HG02852 (cell line): ENCODE data around the gene ABCC4.

Experiments used
- ATAC-seq: cut with Tn5 transposase; IDR thresholded peaks from one replicate; pipeline ENCODE4 v1.9.1; 2021; ENCODE audit warnings: mild to moderate bottlenecking, moderate library complexity; ENCODE audit not compliant: unreplicated experiment

The ABCC4 gene

DNA sequence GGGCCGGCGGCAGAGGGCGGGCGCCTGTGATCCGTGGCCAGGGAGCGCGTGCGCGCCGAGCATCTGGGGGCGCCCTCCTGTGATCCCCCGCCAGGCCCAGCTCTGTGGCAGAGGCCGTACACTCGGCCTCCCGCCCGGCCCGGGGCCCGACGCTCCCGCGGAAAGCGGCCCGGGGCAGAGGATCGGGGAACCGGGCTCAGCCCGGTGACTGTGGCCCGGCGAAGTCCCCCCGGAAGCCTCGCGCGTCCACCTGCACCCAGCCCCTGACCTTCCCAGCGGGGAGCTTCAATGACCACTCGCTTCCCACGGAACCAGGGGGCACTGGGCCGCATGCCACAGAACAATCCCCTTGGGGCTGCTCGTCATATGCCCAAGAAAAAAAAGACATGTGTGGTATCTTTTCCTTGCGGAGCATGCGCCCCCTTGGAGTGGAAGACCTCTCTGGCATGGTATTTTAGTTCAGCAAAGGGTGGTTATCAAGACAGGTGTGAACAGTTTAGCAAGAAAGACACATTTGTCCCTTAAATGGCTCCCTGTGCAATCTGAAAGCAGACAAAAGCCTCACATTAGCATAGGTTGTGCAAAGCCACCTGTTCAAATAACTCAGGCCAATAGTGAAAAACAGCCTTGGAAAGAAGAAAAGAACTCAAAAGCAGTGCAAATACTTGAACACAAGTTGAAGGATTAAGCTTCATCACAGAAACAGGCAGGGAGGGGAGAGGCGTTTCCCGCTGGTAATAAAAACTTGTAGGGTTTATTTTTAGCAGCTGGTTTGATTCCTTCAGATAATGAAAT is 298.0 kb downstream of the ABCC4 start:
- ATAC-seq: no peak

DNA sequence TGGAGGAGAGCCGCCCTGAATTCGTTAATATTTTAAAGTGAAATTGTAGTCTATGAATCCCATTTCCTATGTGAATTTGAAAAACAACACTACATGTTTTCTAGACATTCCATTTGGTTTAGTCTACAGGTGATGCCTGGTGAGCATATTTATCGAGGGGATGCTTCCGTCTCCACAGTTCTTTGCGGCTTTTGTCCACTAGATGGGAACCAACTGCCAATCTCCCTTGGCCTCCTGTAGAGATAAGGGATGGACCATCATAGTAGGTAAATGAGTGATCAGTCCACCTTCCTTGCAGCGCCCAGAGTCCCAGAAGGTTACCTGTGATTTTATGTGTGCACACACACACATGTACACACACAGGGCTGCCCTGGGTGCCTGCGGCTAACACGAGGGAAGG is 299.1 kb downstream of the ABCC4 start:
- no peak for ATAC-seq

DNA sequence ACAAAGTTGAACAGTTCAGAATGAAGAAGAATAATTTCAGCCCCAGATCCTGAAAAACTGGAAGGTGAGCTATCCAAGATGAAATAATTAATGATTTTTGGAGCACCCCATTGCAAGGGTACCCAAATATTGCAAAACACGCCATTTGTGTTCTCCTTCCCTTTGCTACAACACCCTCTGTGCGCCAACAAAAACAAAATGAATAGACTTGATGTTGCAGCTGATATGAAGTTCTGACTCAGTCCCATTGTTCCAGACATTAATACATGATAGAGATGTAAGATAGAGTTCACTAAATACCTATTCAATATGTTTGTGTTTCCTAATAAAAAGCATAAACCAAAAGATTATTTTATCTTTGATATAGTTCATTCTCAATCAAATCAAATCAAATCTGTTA is 301.4 kb downstream of the ABCC4 start:
- ATAC-seq: no peak

DNA sequence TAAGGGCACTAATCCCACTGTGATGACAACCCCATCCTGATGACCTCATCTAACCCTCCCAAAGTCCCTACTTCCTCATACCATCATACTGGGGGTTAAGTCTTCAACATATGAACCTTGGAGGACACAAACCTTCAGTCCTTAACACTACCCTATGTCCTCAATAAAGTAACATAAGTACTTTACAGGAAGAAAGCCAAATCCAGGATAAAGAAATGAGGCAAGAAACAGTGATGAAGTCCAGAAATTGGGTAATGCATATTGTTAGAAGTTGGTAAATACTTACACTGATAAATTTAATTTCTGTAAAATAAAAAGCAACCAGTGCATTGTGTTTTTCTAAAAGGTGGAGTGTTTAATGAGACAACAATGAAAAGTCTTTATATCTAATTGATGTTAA is 304.1 kb downstream of the ABCC4 start:
- ATAC-seq: no peak

DNA sequence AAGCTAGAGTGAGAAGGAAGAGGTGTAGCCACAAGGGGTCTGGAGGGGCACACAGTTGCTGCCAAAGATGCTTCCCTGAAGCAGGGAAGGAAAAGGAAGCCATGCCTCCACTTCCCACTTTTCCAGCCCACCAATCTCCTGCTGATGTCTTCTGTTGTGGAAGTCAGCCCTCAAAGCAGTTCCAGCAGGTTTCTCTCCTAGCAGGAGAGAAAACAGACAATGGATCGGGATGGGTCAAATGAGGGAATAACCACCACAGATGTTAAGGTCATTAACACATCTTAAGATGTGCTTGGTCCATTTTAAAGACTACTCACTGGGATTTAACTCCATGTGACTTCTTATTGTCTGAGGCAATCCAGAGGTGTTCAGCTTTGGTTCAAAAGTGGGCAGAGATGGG is 304.8 kb downstream of the ABCC4 start:
- no peak for ATAC-seq

DNA sequence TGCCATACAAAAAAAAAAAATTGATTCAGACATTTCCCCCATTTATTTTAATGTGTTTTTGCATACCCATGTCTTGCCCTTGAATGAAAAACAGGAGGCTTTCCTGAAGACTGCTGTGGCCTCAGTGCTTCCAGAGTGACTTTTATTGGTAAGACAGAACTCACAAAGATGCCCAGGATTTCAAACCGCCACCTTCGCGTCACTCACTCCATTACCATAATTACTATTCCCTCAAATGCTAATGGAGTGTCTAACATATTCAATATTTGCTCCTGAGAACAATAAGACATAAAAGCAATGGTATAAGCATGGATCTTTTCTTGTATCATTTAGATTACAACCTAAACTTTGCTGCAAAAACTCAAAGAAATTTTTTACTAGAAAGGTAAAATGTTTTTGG is 306.7 kb downstream of the ABCC4 start:
- no peak for ATAC-seq

DNA sequence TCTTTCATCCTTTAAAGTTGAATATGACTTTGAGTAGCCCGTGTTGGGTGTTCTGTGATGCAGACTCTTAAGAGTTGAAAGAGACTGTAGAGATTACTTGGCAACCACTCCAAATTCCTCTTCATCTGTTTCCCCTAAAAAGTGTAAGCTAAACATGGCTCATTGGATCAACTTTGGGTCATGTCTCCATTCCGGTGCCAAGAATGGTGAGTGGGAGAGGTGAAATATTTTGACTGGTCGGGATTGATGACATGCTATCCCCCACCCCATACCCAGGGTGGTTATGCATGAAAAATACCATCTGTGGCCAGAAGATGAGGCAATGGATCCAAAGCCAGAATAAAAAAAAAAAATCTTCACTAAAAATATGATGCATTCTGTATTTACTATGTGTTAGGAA is 307.6 kb downstream of the ABCC4 start:
- no peak for ATAC-seq

DNA sequence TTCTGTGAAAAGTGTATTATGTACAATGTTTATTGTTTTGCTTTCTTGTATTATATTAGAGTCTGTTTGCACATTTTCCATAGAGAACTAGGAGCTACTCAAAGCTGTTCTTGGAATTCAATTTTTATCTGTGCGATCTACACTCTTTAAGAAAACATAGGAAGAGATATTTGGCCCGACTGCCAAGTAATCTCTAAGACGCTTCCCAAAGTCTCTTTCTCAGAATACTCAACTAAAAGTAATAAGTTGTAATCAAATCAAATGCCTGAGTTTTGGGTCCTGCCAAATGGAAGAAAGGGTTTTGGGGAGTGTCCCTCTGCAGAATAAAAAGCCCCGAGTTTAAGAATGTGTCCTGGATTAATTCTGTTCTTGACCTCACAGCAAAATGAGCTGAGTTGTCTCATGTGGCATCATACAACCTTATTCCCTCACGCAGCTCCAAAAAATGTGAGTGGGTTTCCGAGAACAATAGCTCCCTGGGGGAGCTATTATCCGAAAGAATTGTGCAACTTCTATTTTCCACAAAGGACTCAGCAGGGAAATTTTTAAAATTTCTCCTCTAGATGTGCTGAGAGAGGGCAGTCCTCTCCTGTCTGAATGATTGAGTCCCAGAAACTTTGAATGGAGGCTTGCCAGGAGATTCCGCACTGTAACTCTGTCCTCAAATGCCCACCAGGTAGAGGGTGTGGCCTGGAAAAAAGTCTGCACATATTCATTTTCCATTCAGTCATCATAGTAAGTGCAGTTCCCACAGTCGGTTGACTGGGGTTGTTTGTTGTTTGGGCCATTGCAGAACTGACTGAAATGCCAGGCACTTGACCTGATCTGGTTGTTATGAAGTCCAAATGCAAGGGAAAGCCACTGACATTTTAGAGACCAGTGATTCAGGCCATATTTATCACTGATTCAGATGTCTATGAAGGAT is 309.0 kb downstream of the ABCC4 start:
- no peak for ATAC-seq

DNA sequence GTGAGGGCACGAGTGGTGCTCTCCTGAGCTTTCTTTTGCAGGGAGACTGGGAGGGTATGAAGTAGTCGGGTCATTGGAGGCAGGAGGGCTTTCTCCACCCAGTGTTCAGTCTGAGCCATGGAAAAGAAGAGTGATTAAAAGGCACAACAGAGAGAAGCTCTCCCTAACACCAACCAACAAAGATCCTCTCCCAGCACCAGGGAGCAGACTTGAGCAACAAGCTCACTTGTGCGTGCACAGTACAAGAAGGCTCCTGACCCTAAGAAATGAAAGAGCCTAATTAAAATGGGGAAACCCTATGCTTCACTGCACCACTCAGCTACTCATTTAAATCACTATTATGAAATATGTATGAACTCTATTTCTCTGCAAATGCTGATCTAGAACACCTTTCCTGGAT is 312.6 kb downstream of the ABCC4 start:
- no peak for ATAC-seq

DNA sequence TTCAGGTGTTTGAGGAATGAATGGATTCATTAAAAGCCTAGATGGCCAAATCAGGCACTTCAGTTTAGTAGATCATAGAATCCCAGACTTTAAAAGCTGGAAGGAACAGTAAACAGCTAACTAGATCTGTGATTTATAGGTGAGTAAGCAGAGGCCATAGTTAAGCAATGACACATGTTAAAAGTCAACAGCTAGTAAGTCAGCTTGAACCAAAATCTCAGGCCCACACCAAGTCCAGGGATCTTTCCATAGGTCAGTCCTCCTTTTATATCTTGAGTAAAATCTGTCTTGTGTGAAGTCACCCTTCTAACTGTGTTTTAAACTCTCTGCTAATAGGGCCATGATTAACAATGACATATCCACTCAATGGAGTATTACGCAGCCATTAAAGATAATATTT is 313.4 kb downstream of the ABCC4 start:
- no peak for ATAC-seq

DNA sequence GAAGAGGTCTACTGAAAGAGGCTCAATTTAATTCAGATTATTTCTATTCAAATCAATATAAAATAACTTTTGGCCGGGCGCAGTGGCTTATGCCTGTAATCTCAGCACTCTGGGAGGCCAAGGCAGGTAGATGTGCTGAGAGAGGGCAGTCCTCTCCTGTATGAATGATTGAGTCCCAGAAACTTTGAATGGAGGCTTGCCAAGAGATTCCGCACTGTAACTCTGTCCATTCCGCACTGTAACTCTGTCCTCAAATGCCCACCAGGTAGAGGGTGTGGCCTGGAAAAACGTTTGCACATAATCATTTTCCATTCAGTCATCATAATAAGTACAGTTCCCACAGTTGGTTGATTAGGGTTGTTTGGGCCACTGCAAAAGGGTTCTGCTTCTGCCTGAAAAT is 314.2 kb downstream of the ABCC4 start:
- ATAC-seq: no peak

DNA sequence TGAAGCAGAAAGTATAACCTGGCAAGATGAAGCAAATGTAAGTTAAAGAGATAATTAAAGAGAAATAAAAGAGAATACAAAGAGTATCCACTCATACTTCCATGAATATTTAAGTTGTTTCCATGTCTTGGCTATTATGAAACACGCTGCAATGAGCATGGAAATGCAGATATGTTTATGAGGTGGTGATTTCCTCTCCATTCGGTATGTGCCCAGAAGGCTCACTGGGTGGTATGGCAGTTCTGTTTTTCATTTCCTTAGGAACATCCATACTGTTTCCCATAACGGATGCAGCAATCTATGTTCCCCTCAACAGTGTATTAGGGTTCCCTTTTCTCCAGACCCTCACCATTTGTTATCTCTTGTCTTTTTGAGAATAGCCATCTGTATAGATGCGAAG is 316.3 kb downstream of the ABCC4 start:
- no peak for ATAC-seq

DNA sequence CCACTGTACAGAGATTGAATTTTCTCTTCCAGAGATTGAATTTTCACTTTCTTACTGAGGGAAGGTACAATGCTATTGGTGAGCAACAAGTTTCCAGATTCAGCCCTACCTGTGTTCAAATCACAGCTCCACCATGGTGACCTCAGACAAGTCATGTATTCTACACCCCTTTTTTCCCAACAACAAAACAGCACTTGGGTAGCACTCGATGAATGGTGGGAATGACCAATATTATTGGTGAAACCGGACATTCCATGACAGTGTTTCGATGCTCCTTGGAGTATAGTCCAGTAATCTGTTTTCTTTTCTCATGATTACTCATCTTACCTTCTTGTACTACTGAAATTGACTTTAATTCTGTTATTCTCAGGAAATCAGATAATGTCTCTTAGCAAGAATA is 322.7 kb downstream of the ABCC4 start:
- no peak for ATAC-seq

DNA sequence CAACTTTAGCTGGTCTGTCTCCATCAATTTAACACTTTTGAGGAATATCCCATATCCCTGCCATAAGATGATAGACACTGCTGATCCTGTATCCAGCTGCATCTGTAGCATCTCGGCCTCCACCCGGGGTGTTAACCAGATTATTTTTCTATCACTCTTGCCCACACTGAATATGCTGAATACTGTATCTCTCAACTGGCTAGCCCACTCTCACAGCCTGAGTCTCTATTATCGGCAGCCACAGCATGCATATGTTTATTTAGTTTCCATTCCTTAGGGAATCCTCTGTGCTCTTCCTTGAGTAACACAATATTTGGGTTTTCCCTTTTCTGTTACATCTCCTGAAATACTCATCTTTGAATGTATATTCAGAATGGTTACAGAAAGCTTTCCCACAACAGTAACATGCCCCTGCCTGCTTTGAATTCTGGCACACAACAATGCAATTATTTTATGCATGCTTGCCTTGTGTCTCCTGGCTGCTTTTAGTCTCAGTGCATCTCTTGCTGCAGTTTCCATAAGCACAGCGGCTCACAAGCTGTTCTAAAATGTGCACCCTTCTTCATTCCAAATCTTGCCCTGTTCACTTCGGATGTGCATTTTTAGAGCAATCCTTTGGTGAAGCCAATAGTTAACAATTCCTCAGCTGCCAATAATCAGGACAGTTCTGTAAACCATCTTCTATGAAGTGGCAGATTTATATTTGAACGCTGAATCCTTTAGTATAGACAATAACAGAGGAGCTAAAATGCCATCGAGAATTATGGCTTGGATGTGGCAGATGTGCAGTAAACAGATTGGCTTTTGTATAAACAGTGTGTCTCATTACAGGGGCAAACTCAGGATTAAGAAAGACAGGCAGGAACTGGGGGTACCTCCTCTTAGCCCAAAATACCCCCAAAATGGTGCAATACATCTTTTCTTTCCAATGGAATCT is 327.0 kb downstream of the ABCC4 start:
- no peak for ATAC-seq

DNA sequence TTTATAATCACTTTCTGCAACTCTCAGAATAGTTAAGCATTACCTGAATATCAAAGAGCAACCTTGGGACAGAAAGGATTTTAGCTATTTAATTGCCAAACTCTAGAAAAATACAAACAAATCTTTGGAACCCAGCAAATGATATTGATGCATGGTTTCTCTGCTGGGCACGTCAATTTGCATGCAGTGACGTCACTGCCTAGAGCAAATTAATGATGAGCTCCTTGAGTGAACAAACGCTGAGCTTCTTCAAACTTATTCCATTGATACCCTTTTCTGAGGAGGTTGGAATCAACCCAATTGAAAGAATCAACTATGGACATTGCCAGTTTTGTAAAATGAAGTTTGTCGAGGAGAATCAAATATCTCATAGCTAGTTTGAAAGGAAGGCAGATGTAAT is 329.0 kb downstream of the ABCC4 start:
- no peak for ATAC-seq
